Mesendoderm (in vitro differentiated cells): ENCODE results near the gene TMEM14A.
A peak's percentile ranks its signal among the peaks of the same experiment; 100 is the strongest.
"Not testable (repeated sequence)": the region's sequence is repeated elsewhere in the genome, so short reads cannot be mapped to it uniquely, and the experiment has no call there.

Source experiments
- DNase-seq: peaks from one replicate; pipeline ENCODE4 v3.0.0; 2013
- H2AK5ac ChIP-seq: 2 replicates; pipeline ENCODE4 v1.6.1; 2013; ENCODE audit warnings: low read length, inconsistent platforms
- H2BK120ac ChIP-seq: 2 replicates; pipeline ENCODE4 v1.6.1; 2013; ENCODE audit warnings: low read depth, mild to moderate bottlenecking, low read length, moderate library complexity, mixed read lengths
- H2BK15ac ChIP-seq: replicated peaks from 2 replicates; pipeline ENCODE4 v1.6.1; 2013; ENCODE audit warnings: low read depth, mild to moderate bottlenecking, moderate library complexity
- H2BK5ac ChIP-seq: 2 replicates; pipeline ENCODE4 v1.6.1; 2013; ENCODE audit warnings: low read length, inconsistent platforms
- H3K18ac ChIP-seq: 2 replicates; pipeline ENCODE4 v1.6.1; 2013; ENCODE audit warnings: mild to moderate bottlenecking, low read length, mixed read lengths
- H3K23ac ChIP-seq: one replicate; pipeline ENCODE4 v1.6.1; 2013; ENCODE audit warnings: low read length
- H3K27ac ChIP-seq: 2 replicates; pipeline ENCODE4 v1.5.1; 2013; ENCODE audit warnings: low read depth, mild to moderate bottlenecking, inconsistent platforms, low read length, moderate library complexity
- H3K27me3 ChIP-seq: 2 replicates; pipeline ENCODE4 v1.6.1; 2013; ENCODE audit warnings: low read length, control low read depth, mild to moderate bottlenecking, inconsistent platforms; ENCODE audit not compliant: insufficient read depth, poor library complexity
- H3K36me3 ChIP-seq: 2 replicates; pipeline ENCODE4 v1.6.1; 2013; ENCODE audit warnings: low read length, inconsistent platforms; ENCODE audit not compliant: control insufficient read depth, insufficient read depth
- H3K4ac ChIP-seq: one replicate; pipeline ENCODE4 v1.6.1; 2013; ENCODE audit warnings: low read depth, mild to moderate bottlenecking, low read length, moderate library complexity
- H3K4me1 ChIP-seq: 2 replicates; pipeline ENCODE4 v1.6.1; 2013; ENCODE audit warnings: low read depth, low read length, inconsistent platforms; ENCODE audit not compliant: control insufficient read depth
- H3K4me2 ChIP-seq: 2 replicates; pipeline ENCODE4 v1.6.1; 2013; ENCODE audit warnings: low read length
- H3K4me3 ChIP-seq: 2 replicates; pipeline ENCODE4 v1.5.1; 2013; ENCODE audit warnings: mild to moderate bottlenecking, low read length
- H3K56ac ChIP-seq: one replicate; pipeline ENCODE4 v1.6.1; 2013; ENCODE audit warnings: low read length
- H3K79me1 ChIP-seq: 2 replicates; pipeline ENCODE4 v1.6.1; 2013; ENCODE audit warnings: low read length, inconsistent platforms
- H3K79me2 ChIP-seq: 2 replicates; pipeline ENCODE4 v1.6.1; 2013; ENCODE audit warnings: mild to moderate bottlenecking, low read length; ENCODE audit not compliant: control insufficient read depth, insufficient read depth
- H3K9ac ChIP-seq: 2 replicates; pipeline ENCODE4 v1.6.1; 2013; ENCODE audit warnings: low read length, inconsistent platforms
- H4K5ac ChIP-seq: one replicate; pipeline ENCODE4 v1.6.1; 2013; ENCODE audit warnings: low read length
- H4K8ac ChIP-seq: one replicate; pipeline ENCODE4 v1.6.1; 2013; ENCODE audit warnings: low read depth, mild to moderate bottlenecking, control low read depth, low read length, moderate library complexity
- whole genome bisulfite sequencing: extraction: QIAGEN DNeasy Blood & Tissue Kit; methylation state at CpG from one replicate; pipeline ENCODE4 v1.1.7; 2013; ENCODE audit warnings: low lambda C conversion rate, missing lambda C conversion rate; ENCODE audit not compliant: insufficient coverage; ENCODE audit errors: extremely low coverage; 5-methylcytosine and 5-hydroxymethylcytosine counted together

Gene TMEM14A

DNA sequence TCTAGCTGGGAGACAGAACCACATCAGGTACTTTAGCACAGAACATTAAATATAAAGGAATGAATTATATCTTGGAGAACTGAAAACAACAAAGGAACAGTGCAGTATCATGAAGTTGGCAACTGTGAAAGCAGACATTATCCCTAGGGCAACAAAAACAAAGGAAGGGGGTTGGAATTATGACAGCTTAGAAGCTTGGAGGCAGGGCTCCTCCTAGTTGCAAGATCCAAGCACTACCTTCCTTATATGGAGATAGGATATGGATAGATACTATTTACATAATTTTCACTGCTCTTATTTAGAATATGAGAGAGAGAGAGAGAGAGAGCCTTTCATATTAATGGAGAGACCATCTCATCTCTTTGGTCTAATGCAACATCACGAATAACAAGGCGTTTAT lies 27.0 kb downstream of the TMEM14A start:
- H3K27me3 ChIP-seq, result no peaks in the 10 kb centered on the region
- no peak overlapping the region for H4K5ac ChIP-seq
- H3K9ac ChIP-seq, result no peak overlapping the region
- H4K8ac ChIP-seq, result no peak overlapping the region
- H2BK15ac ChIP-seq, result no peak overlapping the region
- H3K56ac ChIP-seq, result no peak overlapping the region
- no peaks in the 10 kb centered on the region for H3K79me1 ChIP-seq
- DNase-seq, result peak; percentile 43
- H3K4me3 ChIP-seq, result no peak overlapping the region
- H3K27ac ChIP-seq, result no peak overlapping the region
- no peak overlapping the region for H2AK5ac ChIP-seq
- H2BK5ac ChIP-seq, result no peak overlapping the region
- no CpG with 5 or more reads among the region's 2 CpGs for WGBS
- H2BK120ac ChIP-seq, result no peak overlapping the region
- no peak overlapping the region for H3K4ac ChIP-seq
- no peak overlapping the region for H3K23ac ChIP-seq
- no peaks in the 10 kb centered on the region for H3K79me2 ChIP-seq
- H3K18ac ChIP-seq, result no peak overlapping the region
- no peaks in the 10 kb centered on the region for H3K4me1 ChIP-seq
- no peaks in the 10 kb centered on the region for H3K36me3 ChIP-seq
- H3K4me2 ChIP-seq, result no peak overlapping the region

DNA sequence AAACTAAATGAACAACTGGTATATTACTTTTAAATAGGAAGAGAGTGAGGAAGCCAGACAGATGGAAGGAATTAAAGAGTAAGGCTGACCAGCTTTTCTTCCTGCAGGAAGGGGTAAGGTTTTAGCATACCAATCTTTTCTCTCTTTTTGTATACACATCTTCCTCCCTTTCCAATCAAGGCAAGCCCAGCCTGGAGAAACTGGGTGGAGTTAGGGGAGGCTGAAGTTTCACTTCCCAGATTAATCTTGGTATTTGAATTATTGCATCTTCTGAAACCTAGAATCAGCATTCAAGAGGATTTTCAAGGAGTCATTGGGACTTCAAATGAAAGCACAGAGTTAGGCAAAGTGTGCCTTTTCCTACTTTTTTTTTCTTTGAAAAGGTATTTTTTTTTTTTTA lies 33.1 kb downstream of the TMEM14A start:
- Histone ChIP-seq H3K4me1 (no peaks in the 10 kb centered on the region), H3K79me2 (no peaks in the 10 kb centered on the region), H3K23ac (no peak overlapping the region), H3K27ac (no peak overlapping the region), H3K79me1 (no peaks in the 10 kb centered on the region), H3K4me2 (no peak overlapping the region), H3K4ac (no peak overlapping the region), H2BK15ac (no peak overlapping the region), H3K4me3 (no peak overlapping the region), H2BK5ac (no peak overlapping the region), H3K9ac (no peak overlapping the region), H3K18ac (no peak overlapping the region), H3K27me3 (no peaks in the 10 kb centered on the region), H4K8ac (no peak overlapping the region), H2BK120ac (no peak overlapping the region), H3K36me3 (no peaks in the 10 kb centered on the region), H4K5ac (no peak overlapping the region), H3K56ac (no peak overlapping the region), H2AK5ac (no peak overlapping the region)
- no peak for DNase-seq

DNA sequence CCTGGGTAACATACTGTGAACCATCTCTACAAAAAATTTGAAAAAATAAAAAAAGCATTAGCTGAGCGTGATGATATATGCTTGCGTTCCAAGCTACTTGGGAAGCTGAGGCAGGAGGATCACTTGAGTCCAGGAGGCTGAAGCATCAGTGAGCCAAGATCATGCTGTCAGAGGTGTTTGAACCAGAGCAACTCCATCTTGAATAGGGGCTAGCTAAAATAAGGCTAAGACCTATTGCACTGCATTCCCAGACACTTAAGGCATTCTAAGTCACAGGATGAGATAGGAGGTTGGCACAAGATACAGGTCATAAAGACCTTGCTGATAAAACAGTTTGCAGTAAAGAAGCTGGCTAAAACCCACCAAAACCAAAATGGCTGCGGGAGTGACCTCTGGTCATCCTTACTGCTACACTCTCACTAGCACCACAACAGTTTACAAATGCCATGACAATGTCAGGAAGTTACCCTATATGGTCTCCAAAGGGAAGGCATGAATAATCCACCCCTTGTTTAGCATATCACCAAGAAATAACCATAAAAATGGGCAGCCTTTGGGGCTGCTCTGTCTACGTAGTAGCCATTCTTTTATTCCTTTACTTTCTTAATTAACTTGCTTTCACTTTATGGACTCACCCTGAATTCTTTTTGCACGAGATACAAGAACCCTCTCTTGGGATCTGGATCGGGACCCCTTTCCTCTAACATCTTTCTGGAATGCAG lies 34.0 kb downstream of the TMEM14A start:
- H3K36me3 ChIP-seq, H3K79me2 ChIP-seq, H3K4ac ChIP-seq, DNase-seq, H2BK15ac ChIP-seq, H3K23ac ChIP-seq, H3K79me1 ChIP-seq, H3K4me2 ChIP-seq, H3K4me3 ChIP-seq, H2BK5ac ChIP-seq, H3K4me1 ChIP-seq, H4K5ac ChIP-seq, H3K27ac ChIP-seq, H3K9ac ChIP-seq, H3K18ac ChIP-seq, H2AK5ac ChIP-seq, H2BK120ac ChIP-seq, H3K56ac ChIP-seq, H3K27me3 ChIP-seq, H4K8ac ChIP-seq: not testable (repeated sequence)
- no CpG with 5 or more reads among the region's 6 CpGs for WGBS

DNA sequence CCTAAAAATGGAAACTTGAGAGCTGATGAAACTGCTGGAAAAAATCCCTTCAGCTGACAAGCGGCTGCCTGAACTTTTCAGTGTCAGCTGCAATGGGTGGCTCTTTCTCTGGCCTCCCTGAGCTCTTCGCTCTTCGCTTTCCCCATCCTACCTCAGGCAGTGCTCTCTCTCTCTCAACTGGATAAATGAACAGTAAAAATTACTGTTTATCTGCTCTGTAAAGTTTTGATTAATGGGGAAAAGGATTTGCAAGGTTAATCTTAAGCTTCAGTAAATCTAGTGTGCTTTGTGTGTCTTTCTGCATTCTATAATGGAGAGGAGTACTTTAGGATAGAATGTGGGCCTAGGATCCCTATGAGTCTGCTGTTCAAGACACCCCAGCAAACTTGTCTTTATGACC lies 35.1 kb downstream of the TMEM14A start:
- no CpG with 5 or more reads among the region's 3 CpGs for WGBS
- Histone ChIP-seq H2AK5ac (no peak overlapping the region), H2BK120ac (no peak overlapping the region), H3K18ac (no peak overlapping the region), H3K4ac (no peak overlapping the region), H4K8ac (no peak overlapping the region), H3K27ac (no peak overlapping the region), H3K79me2 (no peaks in the 10 kb centered on the region), H3K4me2 (no peak overlapping the region), H4K5ac (no peak overlapping the region), H3K23ac (no peak overlapping the region), H3K56ac (no peak overlapping the region), H2BK5ac (no peak overlapping the region), H3K9ac (no peak overlapping the region), H3K4me3 (no peak overlapping the region), H3K79me1 (no peaks in the 10 kb centered on the region), H3K27me3 (no peaks in the 10 kb centered on the region), H2BK15ac (no peak overlapping the region), H3K4me1 (no peaks in the 10 kb centered on the region), H3K36me3 (no peaks in the 10 kb centered on the region)
- no peak for DNase-seq

DNA sequence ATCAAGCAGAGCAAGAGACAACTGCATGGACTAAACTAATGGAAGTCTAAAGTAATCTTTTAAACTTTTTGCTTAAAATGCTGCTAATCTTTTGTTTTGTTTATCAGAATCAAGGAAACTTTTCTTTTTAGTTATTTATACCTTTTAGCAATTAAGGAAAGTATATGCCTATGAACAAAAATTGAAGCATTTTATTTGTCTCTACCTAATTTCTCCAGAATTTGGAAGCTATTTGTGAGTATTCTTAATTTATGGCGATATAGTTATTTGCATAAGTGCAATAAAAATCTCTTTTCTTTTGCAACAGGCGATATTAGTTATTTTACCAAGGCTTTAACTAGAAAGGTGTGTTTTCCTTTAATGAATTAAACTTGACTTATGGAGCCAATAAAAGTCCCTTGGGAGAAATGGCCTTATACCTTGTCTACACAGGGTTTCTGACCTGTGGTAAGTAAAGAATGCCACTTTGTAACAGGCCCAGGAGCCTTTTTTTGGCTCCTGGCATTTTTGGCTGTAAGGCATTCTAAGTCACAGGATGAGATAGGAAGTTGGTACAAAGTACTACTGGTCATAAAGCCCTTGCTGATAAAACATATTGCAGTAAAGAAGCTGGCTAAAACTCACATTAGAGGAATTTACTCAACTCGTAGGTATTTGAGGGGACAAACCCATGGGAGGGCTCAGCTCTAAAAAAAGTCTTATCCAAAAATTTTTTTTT lies 37.2 kb downstream of the TMEM14A start:
- Histone ChIP-seq H3K79me2 (no peaks in the 10 kb centered on the region), H2BK120ac (no peak overlapping the region), H2BK5ac (no peak overlapping the region), H3K4ac (no peak overlapping the region), H2AK5ac (no peak overlapping the region), H3K27me3 (no peaks in the 10 kb centered on the region), H3K23ac (no peak overlapping the region), H4K5ac (no peak overlapping the region), H3K18ac (no peak overlapping the region), H3K36me3 (no peaks in the 10 kb centered on the region), H3K79me1 (no peaks in the 10 kb centered on the region), H3K9ac (no peak overlapping the region), H2BK15ac (no peak overlapping the region), H3K56ac (no peak overlapping the region), H3K4me1 (no peaks in the 10 kb centered on the region), H3K27ac (no peak overlapping the region), H3K4me2 (no peak overlapping the region), H3K4me3 (no peak overlapping the region), H4K8ac (no peak overlapping the region)
- WGBS, result no CpG with 5 or more reads among the region's 3 CpGs
- DNase-seq, result no peak

DNA sequence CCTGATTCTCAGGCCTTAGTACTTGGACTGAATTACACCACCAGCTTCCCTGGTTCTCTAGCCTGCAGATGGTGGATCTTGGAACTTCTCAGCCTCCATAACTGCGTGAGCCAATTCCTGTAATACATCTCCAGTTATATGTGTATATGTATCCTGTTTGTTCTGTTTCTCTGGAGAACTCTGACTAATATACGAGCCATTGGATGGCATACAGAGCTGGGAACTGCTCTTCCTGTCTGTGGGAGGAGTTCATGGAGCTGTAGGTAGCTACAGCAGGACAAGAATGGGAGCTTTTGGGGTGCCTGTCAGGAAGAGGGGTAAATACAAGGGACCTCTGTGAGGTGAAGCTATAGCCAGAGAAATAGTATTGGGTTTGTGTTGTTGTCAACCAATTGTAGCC lies 41.2 kb downstream of the TMEM14A start:
- Histone ChIP-seq H3K79me1 (no peaks in the 10 kb centered on the region), H2BK120ac (no peak overlapping the region), H3K4me2 (no peak overlapping the region), H3K4me1 (no peaks in the 10 kb centered on the region), H3K4ac (no peak overlapping the region), H3K56ac (no peak overlapping the region), H2BK15ac (no peak overlapping the region), H3K23ac (no peak overlapping the region), H3K27ac (no peak overlapping the region), H3K79me2 (no peaks in the 10 kb centered on the region), H3K36me3 (no peaks in the 10 kb centered on the region), H3K4me3 (no peak overlapping the region), H3K18ac (no peak overlapping the region), H3K27me3 (no peaks in the 10 kb centered on the region), H4K8ac (no peak overlapping the region), H3K9ac (no peak overlapping the region), H2AK5ac (no peak overlapping the region), H2BK5ac (no peak overlapping the region), H4K5ac (no peak overlapping the region)
- no peak for DNase-seq
- WGBS, result no CpG with 5 or more reads among the region's 2 CpGs
